GM19193 (cell line): ENCODE results near the gene PI16.

Source experiments
- POLR2A ChIP-seq: IDR thresholded peaks from 4 replicates; pipeline ENCODE4 v1.6.1; 2011; ENCODE audit not compliant: insufficient read depth, insufficient read length; ENCODE audit errors: extremely low read depth

PI16 gene

DNA sequence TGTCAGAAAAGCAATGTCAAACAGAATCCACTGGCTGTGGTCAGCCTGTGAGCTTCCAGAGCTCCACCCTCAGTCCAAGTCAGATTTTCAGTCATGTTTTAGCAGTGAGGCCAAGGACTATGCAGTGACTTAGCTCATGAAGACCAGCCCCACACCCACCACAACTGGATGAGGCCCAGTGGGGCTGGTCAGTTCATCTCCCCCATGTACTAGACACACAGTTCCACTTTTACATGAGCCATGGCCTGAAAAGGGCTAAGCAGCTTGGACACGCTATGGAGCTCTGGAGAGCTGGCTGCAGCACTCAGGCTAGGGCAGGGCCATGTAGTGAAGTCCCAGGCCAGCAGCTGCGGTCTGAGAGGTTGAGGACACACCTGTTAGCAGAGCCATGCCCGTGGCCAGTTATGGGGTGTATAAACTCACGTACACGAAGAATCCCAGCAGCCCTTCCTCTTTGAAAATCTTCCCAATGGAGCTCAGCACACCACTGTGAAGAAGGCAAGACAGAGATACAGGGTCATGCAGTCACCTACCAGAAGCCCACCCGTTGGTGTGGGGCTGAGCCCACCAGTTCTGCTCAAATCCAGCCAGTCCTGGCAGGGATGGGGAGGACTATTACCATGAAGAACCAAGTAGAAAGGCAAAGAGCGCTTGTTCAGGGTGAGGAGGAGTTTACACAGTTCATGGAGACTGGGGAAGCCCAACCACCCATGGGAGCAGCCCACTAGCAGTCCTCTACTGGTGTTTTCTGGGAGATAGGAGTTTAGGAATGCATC is 20.9 kb downstream of the PI16 start:
- no peak for TF ChIP-seq POLR2A

DNA sequence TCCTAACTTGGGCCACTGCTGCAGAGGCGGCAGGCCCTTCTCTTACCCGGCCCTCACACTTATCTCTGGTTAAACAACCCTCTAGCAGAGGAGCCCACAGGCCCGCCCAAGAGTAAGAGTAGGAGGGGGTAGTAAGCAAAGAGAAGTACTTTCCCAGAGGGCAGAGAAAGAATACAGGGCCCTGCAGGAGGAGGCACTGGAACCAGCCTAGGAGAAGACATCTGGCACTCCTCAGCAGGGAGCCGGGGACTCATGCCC is 21.4 kb downstream of the PI16 start:
- no peak for TF ChIP-seq POLR2A

DNA sequence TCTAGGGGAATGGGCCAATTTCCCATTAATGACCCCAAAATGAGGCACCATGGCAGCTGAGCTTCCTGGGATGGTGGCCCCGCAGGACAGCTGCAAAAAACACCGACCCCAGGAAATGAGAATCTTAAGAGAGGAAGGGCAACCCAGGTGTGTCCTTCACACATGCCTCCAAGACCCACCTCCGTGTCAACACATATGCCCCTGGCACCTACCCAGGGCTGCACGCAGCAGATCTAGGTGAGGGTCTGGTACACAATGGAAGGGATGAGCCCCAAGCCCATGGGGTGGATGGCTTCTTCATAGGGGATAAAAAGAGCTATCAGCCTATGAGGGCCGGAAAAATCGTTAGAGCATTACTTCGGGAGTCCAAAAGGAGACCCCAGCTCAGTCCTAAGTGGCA is 22.0 kb downstream of the PI16 start:
- TF ChIP-seq POLR2A, result no peak

DNA sequence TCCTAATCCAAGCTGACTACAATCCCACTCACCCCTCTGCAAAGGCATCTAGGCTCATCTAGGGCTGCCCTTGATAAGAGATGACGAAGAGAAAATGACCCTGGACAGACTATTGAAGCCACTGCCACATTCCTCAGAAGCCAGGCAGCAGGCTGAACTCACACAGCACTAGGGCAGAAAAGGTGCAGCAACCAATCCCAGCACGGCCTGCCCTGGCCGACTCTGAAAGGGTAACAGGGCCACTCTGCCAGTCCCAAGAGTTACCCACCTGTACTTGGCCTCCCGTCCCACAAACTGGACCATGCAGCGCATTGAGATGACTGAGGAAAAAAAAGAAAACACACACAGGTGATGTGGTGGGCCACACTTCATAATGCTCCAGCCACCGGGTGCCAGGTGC is 22.4 kb downstream of the PI16 start:
- no peak for TF ChIP-seq POLR2A

DNA sequence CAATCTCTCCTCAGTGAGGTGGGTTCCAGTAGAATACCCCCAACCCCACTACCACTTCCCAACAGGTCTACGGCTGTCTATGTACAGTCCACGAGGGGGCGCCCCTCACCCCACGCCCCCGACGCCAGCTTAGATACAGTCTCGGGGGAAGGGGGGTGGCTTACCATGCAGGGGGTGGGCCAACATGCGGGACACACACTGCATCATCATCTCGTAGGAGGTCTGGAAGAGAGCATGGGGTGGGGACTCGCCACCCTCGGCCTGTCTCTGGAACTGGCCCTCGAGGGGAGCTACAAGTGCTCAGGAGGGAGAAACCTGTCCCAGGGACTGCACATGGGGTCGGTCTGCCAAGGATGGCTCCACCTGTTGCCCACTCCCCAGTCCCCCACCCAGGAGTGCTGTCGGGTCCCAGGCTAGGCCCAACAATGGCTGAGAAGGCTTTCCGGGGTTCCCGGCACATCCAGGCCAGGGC is 23.0 kb downstream of the PI16 start:
- TF ChIP-seq POLR2A, result no peak

DNA sequence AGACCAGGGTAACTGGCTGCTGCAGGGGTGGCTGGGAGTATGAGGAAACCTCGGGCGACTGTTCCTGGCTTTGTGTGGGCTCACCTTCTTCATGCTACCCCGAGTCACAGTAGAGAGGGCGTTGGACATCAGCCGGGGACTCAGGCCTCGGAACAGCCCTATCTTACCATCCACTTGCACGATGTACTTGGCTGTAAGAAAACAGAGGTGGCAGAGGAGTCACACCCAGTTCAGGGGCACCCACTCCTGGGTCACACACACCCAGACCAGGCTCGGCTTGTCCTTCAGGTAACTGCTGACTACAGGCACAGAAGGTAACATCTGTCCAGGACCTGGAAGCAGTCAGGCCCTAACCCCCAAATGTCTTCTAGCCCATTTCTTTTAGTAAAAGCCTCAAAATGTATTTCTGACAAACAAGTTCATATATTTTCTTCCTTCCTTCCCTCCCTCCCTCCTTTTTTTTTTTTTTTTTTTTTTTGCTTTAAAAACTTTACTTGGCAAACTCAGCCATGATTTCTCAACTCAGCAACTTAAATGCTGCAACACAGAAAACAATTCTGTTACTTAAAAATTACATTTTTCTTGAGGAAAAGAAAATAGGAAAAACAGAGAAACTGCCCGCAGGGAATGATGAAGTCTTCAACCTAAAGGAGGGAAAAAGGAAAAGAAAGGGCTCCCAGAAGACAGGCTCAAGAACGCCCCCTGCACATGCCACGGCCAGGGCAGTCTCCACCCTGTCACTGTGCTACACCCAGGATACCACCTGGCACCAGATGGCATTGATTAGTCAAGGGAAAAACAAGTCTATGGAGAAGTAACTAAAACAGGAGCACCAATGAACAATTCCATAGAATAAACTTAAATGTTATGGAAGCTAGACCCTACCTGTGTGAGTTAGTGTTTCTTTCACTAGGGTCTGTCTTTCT is 24.1 kb downstream of the PI16 start:
- TF ChIP-seq POLR2A, result no peak

DNA sequence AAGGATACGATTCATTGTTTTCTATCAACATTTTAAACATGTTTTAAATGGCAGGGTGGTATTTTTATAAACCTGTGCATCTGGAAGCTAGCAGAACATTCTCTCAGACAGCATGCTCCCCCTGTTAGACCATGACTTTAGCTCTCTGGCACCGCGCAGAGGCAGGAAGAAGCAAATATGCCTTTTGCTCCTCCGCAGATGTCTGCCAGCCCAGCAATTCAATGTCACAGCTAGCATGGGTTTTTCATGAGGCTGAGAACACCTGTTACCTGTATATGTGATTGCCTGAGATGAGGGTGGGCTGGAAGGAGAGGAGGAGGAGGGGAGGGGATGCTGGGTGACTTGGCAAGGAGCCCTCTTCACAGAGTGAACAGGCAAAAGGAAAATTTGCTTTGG is 24.8 kb downstream of the PI16 start:
- TF ChIP-seq POLR2A, result no peak

DNA sequence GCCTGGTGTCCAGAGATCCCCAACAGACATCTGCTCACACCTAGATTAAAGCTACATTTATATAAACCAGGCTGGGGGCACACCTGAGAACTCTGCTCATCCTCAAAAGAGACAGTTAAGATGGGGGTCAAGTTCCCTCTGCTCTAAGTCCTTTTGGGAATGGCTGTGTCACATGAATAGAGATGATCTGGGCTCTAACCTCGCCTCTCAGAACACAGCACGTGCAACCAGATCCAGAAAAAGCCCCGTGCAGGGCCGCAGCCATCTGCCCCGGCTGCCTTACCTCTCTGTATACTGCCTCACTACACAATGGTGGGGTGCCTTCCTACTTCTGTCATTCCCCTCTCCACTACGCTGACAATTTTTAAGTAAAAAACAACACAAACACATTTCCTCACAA is 25.6 kb downstream of the PI16 start:
- TF ChIP-seq POLR2A, result no peak

DNA sequence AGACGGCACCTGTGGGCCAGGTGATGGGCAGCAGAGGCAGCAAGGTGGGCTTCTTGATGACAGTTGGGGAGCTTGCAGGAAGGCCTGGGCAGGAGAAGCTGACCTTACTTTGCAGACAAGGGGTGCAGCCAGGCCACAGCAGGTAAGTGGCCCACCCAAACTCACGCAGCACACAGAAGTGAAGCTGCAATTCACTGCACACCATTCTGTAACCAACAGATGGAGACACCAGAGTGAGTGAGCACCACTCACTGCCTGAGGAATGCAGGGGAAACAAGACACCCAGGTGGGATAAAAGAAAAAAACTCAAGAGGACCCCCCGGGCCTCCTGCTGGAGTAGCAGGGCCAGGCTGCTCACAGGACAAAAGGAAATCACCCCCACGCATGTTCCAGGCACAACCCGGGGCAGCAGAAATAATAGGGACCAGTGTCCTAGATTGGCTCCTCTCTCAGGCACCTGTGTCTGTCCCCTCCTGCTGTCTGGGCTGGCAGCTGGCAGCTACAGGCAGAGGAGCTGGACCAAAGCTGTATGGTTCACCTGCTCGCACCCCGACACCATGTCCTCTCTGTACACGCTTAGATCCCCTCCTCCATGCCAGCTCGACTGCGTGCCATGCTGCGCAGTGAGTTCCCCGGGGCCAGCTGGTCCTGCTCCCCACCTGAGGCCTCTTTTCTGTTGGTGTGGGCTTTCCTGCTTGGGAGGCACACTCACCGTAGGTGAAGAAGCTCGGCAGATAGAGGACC is 26.5 kb downstream of the PI16 start:
- no peak for TF ChIP-seq POLR2A

DNA sequence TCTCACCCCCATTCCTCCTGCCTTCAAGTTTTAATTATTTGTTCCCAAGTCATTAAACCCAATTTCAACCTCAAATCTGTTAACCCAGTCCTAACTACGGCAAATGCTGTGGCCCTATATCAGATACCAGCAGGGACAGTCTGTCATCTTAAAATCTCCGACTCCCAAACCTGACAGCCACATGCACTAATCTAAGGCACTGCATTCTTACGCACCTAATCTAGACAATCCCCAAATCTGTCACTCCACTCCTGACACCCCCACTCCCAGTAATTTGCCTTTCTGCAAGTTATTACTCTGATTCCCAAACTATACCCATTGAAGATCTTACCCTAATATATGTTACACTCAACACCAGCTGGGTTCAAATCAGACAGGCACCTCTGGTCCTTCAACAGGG is 29.0 kb downstream of the PI16 start:
- no peak for TF ChIP-seq POLR2A

DNA sequence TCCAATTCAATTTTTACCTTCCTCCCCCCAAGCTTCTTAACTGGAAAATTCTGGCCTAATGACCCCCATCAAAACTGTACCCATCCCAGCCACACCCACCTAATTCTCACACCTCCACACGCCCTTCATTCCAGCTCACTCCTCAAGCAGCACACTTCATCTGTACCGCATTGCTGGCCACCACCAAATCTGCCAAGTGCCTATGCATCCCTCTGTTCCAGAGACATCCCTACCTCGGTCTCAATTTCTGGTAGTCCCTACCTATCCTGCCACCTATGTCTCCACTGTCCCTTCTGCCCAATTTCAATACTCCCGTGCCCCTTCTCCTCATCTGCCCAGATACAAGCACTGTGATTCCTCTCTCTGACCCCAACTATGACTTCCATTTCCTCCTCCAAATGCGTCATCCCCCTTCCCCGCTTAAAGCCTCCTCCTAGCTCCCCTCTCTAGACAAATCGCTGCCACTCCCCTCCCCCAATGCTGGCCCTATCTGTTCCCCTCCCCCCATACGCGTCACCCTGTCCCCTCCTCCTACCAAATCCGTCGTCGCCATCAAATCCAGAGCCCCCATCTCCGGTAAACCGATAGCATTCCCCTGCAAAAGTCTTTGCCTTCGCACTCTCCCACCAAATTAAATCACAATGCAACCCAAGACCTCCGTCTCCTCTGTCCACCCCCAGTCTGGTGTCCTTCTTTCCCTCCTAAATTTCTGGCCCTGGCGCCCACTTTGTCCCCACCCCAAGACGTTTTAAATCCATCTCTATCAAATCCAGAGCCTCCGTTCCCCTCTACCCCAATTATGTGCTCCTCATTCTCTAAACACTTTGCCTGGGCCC is 30.3 kb downstream of the PI16 start:
- TF ChIP-seq POLR2A, result no peak

DNA sequence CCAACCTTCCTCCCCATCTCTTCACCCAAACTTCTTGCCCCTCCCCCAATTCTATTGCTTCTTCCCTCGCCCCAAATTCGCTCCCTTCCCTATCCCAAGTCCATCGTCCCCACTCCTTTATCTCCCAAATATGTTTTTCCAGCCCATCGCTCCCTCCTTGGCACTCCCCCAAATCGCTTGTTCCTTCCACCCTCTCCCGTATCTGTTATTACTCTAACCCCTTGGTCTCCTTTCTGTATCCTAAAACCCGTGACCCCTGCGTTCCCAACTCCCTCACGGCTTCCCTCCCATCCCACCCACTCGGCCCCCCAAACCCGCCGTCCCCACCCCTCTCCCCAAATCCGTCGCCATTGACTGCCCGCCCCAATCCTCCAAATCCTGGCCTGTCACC is 30.9 kb downstream of the PI16 start:
- no peak for TF ChIP-seq POLR2A

DNA sequence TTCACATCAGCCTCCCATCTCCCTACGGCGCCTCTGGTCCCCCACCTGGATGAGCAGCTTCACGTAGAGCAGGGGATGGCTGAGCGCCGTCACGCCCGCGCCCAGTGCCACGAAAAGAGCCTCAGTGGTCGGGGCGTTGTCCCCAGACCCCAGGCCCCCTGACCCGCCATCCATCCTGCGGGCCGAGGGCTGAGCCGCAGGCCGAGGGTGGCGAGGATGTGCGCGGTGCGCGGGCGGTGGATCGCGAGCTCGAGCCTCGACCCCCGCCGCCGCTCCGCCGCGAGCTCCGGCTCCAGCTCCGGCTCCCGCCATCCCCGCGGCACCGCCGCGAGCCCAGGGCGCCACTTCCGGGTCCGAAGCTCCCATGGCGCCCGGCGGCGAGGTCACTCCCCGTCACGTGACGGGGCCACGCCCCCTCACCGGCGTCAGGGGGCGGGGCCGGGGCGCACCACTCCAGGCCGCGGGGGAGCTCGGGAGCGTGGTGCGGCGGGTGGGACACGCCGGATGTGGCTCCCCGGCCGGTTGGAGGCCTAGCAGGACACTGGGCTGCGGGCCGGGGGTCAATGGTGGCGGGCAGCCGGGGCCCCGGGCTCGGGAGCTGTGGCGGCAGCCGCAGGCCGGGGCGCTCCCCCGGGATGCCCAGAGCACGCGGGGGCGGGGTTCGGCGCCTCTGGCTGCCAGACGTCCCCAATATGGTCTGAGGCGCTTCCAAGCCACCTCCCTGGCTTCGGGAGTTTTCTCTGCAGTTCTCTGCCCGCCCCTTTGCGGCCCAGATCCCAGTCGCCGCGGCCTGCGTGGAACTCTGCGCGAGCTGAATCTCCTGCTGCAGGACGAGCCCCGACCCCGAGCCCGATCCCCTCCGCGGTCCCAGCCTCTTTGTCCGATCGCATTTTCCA is 31.5 kb downstream of the PI16 start, which contains the start of gene MTCH1:
MTCH1 (minus strand) TSS at position 389 of the 896 bp plus-strand sequence; CDS start at position 366, 23 bp downstream.
- peak; percentile 98 for TF ChIP-seq POLR2A

DNA sequence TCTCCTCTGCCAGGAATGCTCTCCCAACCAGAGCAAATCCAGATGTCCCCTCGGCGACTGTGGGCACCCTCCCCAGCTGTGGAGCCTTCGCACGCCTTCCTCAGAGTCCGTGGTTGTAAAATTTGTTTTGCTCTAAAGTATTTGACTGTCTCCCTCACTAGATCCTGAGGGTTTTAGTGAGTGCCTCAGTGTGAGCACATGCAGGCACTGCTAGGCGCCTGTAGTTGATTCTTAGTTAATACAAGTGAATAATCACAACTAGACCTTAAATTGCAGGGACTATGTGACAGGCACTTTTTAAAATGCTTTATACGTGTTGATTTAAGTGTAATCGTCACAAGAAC is 32.1 kb downstream of the PI16 start:
- TF ChIP-seq POLR2A, result no peak

DNA sequence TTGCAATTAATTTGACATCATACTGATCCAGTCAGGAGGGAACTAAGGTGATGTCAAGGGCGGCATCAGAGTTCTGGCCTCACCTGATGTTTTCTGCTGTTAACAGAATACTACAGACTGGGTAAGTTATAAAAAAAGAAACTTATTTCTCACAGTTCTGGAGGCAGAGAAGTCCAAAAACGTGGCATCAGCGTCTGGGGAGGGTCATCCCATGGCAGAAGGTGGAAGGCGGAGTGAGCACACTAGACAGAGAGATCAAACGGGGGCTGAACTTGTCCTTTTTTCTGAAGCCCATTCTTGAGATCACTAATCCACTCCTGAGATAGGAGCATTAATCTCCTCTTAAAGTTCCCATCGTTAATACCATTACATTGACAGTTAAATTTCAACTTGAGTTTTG is 34.7 kb downstream of the PI16 start:
- no peak for TF ChIP-seq POLR2A
